HG03439 (cell line): Measurements from ENCODE around the gene VGLL1.

ENCODE experiments used
- ATAC-seq: cut with Tn5 transposase; IDR thresholded peaks from one replicate; pipeline ENCODE4 v1.9.1; 2021; ENCODE audit warnings: mild to moderate bottlenecking, moderate library complexity; ENCODE audit not compliant: unreplicated experiment

VGLL1 gene

GRCh38 chrX:136551410-136551809 is 19.4 kb downstream of the VGLL1 start:
- ATAC-seq: no peak

GRCh38 chrX:136555694-136556093 is 23.7 kb downstream of the VGLL1 start:
- no peak for ATAC-seq

GRCh38 chrX:136572030-136572429 is 40.0 kb downstream of the VGLL1 start:
- ATAC-seq: no peak

GRCh38 chrX:136574548-136574947 is 42.5 kb downstream of the VGLL1 start:
- ATAC-seq: no peak

- ATAC-seq: peak; percentile 80
Measured at GRCh38 chrX:136577552-136577951, 45.5 kb downstream of the VGLL1 start.

- no peak for ATAC-seq
Measured at GRCh38 chrX:136580316-136580715, 48.3 kb downstream of the VGLL1 start.

GRCh38 chrX:136582624-136583023 is 50.6 kb downstream of the VGLL1 start:
- ATAC-seq: no peak

- peak; percentile 45 for ATAC-seq
Measured at GRCh38 chrX:136584545-136584944, 52.5 kb downstream of the VGLL1 start.

GRCh38 chrX:136585262-136585661 is 53.2 kb downstream of the VGLL1 start:
- ATAC-seq: no peak

- ATAC-seq: no peak
Measured at GRCh38 chrX:136585960-136586359, 53.9 kb downstream of the VGLL1 start.

GRCh38 chrX:136586386-136586785 is 54.4 kb downstream of the VGLL1 start:
- ATAC-seq: no peak

- ATAC-seq: no peak
Measured at GRCh38 chrX:136587532-136587931, 55.5 kb downstream of the VGLL1 start.

GRCh38 chrX:136588036-136588435 is 56.0 kb downstream of the VGLL1 start:
- no peak for ATAC-seq

GRCh38 chrX:136589966-136590365 is 58.0 kb downstream of the VGLL1 start:
- ATAC-seq: no peak

- ATAC-seq: no peak
Measured at GRCh38 chrX:136597356-136597755, 65.3 kb downstream of the VGLL1 start.

GRCh38 chrX:136597954-136598353 is 65.9 kb downstream of the VGLL1 start:
- no peak for ATAC-seq

GRCh38 chrX:136598631-136599030 is 66.6 kb downstream of the VGLL1 start:
- no peak for ATAC-seq

GRCh38 chrX:136600059-136600458 is 68.0 kb downstream of the VGLL1 start:
- ATAC-seq: no peak
